Measurements from ENCODE around the gene SH3RF2.
"Not testable (repeated sequence)": the region's sequence is repeated elsewhere in the genome, so short reads cannot be mapped to it uniquely, and the experiment has no call there.

SH3RF2 gene

DNA sequence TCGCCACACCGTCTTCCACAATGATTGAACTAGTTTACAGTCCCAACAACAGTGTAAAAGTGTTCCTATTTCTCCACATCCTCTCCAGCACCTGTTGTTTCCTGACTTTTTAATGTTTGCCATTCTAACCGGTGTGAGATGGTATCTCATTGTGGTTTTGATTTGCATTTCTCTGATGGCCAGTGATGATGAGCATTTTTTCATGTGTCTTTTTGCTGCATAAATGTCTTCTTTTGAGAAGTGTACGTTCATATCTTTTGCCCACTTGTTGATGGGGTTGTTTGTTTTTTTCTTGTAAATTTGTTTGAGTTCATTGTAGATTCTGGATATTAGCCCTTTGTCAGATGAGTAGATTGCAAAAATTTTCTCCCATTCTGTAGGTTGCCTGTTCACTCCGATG is 74.1 kb downstream of the SH3RF2 start:
- DNase-seq = not testable (repeated sequence)

DNA sequence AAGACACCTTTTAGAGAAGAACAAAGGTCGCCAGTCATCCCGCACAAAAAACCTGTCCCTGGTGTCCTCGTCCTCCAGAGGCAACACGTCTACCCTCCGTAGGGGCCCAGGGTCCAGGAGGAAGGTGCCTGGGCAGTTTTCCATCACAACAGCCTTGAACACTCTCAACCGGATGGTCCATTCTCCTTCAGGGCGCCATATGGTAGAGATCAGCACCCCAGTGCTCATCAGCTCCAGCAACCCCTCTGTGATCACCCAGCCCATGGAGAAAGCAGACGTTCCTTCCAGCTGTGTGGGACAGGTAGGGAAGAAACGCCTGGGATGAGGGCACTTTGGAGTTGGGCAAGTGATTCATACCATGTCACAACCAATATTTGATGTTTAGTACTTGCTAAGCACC is 77.4 kb downstream of the SH3RF2 start:
- no peak for DNase-seq

DNA sequence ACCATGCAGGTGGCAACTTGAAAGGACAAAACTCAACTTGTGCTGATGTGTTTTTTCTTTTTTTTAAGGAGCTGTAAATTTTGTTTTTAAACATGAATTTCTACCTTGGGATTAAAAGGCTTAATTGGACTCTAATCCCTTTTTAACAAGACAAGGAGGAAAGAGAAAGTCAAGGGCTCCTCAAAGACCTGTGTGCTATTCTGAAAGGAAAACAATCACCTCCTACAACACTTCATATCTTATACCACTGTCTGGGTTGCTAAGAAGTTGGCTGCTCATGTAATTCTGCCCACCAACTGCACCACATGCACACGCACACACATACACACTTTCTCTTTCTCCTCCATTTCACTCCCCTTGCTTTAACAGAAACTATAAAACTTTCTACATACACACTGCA is 78.6 kb downstream of the SH3RF2 start:
- DNase-seq = no peak

DNA sequence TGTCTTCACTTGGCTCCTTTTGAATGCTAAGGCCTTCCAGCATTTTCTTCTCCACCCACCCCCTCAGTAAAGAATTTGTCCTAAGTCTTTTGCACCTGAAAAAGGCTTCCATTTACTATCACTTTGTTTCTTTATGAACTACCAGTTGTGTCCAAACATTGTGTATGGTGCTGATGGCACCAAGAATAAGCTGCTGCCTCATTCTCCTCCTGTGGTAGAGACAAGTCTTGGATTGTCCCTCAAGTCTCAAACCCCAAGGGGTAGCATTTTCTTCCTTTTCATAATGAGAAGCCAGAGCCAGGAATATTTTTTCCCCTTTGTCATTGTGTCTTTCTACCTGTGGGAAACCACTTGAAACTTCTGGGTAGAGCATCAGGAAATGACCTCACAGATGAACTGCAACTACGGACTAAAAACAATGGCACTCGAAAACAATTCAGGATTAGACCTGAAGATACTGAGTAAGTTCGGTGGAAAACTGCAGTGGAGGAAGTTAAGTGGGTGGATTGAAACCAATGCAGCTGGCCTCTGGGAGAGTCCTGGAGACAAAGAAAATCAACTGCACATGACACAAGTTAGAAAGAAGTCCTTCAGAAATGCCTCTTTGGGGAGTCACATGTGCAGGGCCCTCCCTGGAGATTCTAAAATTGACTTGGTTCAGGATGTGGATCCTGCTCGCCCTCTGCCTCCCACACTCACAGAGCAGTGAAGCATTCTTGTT is 80.5 kb downstream of the SH3RF2 start:
- no peak for DNase-seq

- DNase-seq = no peak
Measured at GRCh38 chr5:146018514-146019375, 82.4 kb downstream of the SH3RF2 start.

- DNase-seq = no peak
Measured at GRCh38 chr5:146020100-146020499, 83.7 kb downstream of the SH3RF2 start.

DNA sequence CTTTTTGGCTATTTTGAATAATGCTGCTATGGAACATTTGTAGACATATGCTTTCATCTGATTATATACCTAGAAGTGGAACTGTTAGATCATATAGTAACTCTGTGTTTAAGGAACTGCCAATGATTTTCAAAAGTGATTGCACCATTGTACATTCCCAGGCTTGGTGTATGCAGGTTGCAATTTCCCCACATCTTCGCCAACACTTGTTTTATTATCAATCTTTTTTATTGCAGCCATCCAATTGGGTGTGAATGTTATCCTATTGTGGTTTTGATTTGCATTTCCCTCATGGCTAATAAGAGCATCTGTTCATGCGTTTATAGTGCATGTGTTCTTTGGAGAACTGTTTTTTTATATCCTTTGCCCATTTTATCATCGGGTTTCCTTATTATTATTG is 87.7 kb downstream of the SH3RF2 start:
- DNase-seq = no peak

GRCh38 chr5:146025114-146025680 is 88.8 kb downstream of the SH3RF2 start:
- DNase-seq = no peak

DNA sequence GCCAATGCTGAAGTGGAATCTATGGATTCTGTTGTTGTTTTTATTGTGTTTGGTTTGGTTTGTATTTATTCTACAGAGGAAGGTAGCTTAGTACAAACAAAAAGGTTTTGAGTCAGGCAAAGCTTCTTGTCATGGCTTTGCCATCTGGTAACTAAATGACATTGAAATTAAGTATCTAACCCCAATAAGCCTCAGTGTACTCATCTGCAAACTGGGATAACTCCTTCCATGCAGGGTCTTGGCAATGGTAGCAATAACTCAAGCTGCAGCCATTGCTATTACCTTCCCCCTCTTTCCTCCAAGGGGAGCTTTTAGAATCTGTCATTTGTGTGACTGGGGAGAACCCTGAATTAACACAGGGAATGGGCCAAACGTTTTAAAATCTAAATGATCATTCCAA is 89.3 kb downstream of the SH3RF2 start:
- no peak for DNase-seq

GRCh38 chr5:146026307-146027010 is 90.1 kb downstream of the SH3RF2 start:
- no peak for DNase-seq

GRCh38 chr5:146027751-146028150 is 91.4 kb downstream of the SH3RF2 start:
- DNase-seq = no peak

GRCh38 chr5:146032911-146033310 is 96.5 kb downstream of the SH3RF2 start:
- DNase-seq = no peak

- no peak for DNase-seq
Measured at GRCh38 chr5:146034127-146034526, 97.7 kb downstream of the SH3RF2 start.

- DNase-seq = no peak
Measured at GRCh38 chr5:146034605-146035004, 98.2 kb downstream of the SH3RF2 start.

GRCh38 chr5:146039420-146039819 is 103.0 kb downstream of the SH3RF2 start:
- no peak for DNase-seq

DNA sequence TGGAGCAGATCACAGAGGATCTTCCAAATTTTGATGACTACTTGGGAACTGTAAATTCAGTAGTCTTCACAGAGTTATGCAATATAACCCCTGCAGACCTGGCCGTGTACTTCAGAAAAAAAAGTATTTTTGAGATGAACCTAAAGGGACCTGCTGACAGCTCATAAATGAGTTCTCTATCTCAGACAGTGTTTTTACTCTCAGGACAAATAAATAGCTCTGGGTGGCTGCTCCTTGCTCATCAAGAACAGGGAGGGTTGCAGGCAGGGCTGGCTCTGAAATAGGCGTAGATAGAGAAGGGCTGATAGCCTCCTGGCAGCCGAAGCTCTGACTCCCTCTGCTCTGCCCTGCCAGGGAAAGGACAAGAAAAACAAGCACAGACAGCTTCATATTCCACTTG is 104.1 kb downstream of the SH3RF2 start:
- DNase-seq = no peak

- no peak for DNase-seq
Measured at GRCh38 chr5:146041180-146041789, 104.9 kb downstream of the SH3RF2 start.

DNA sequence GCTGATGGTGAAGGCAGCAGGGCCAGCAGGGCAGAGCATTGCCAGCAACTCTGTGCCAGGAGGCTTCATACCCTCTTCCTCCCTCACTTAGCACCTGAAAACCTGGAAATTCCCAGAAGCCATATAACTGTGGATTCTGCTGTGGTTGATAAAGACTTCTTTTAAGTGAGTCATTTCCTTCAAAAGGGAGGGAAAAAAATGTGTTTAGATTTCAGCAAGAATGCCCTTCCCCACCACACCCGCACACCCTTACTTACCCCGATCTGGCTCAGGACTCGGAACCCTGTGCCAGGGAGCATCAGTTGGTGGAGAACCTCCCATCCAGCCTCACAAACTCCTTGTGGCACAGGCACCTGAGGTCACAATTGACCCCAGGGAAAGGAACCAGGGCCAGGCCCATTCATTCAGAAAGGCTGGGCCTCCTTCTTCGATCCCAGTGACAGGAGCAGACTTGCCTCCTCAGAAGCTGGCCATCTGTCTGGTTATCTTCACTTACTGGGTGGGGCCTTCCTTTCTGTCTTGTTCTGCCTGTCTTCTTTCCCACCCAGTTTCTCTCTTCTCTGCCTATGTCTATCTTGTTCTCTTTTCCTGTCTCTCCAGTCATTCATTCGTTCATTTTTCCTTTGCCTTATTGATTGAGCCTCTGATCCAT is 106.4 kb downstream of the SH3RF2 start:
- no peak for DNase-seq

GRCh38 chr5:146043722-146044121 is 107.3 kb downstream of the SH3RF2 start:
- DNase-seq = no peak

GRCh38 chr5:146047396-146047795 is 111.0 kb downstream of the SH3RF2 start:
- no peak for DNase-seq

- DNase-seq = no peak
Measured at GRCh38 chr5:146048994-146049703, 112.8 kb downstream of the SH3RF2 start.

DNA sequence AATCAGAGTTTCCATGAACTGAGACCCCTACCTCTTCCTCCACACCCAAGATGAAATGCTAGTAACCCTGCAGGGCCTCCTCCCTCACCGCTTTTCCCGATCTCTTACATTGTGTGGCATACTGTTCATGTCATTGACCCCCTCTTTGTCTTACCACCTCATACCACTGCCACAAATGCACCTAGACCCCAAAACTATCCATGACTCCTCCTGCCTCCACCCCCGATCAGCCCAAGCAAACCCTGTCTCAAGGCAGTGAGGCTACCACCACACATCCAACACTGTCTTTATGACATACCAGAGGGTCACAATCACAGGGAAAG is 113.3 kb downstream of the SH3RF2 start:
- no peak for DNase-seq

Data from activated CD4-positive, alpha-beta T cell treated with anti-CD3 and anti-CD28 coated beads for 1 hour (primary cell).